ENCODE data around the gene ADARB1.
"Not testable (repeated sequence)": the region's sequence is repeated elsewhere in the genome, so short reads cannot be mapped to it uniquely, and the experiment has no call there.

The ADARB1 gene

DNA sequence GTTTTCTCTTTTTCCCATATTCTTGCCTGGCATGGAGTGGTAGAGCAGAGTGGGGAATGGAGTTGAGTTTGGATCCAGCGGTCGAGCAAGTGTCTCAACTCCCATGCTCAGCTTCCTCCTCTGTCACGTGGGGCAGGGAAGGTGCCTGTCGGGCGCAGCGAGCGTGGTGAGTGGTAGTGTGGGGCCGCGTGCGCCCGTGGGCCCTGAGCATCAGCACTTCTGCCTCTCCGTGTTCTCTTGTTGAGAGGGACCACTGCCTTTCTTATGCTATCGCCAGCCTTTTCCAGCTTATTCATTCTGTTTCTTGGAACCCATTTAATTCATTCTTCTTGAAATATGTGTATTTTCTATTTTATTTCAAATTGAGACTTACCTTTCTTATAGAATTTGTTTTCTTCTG is 65.1 kb downstream of the ADARB1 start:
- no peak for DNase-seq

DNA sequence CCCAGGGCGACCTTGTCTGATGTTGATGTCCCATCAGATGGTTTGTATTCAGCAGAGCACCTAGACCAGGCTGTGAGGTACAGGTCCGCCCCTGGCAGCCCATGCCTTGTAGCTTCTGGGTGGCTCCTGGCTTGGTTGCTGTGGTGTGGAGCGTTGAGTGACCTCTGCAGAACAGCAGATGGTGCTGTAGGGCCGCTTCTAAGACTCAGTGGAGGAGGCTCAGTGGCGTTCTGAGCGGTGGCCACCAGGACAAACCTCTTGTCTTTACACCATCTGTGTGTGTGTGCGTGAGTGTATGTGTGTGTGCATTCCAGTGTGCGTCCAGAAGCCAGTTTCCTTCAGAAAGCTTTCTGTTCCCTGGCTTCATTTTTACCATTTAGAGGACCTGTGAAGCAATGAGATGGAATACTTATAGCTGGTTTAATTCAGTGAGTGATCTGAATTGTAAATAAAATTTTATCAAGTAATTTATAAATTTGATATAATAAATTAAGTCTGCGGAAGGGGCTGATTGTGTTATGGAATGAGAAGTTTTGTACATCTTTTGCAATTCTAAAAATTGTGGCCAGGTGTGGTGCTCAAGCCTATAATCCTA is 66.1 kb downstream of the ADARB1 start:
- peak; percentile 83 for DNase-seq

DNA sequence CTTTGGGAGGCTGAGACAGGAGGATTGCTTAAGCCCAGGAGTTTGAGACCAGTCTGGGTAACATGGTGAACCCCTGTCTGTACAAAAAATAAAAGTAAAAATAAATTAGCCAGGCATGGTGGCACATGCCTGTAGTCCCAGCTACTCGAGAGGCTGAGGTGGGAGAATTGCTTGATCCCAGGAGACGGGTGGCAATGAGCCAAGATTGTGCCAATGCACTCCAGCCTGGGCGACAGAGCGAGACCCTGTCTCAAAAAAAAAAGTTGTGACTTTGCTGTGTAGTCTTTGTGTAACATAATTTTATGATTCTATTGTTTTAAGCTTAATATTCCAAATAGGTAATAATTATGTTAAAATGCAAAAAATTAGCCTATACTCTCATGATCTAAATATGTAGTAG is 66.6 kb downstream of the ADARB1 start:
- DNase-seq = not testable (repeated sequence)

DNA sequence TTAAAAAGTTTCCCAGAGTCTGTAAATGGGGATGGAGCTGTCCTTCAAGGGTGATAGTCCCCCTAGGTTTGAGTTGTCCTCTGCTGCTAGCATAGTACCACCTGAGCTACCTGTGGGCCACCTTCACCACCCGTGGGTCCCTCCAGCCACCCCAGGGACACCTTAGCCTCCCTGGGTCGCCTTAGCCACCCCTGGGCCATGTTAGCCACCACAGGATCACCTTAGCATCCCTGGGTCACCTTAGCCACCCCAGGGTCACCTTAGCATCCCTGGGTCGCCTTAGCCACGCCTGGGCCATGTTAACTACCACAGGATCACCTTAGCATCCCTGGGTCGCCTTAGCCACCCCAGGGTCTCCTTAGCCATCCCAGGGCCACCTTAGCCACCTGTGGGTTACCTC is 67.1 kb downstream of the ADARB1 start:
- no peak for DNase-seq

- no peak for DNase-seq
Observed at GRCh38 chr21:45142469-45143308, 68.3 kb downstream of the ADARB1 start.

GRCh38 chr21:45143855-45144254 is 69.5 kb downstream of the ADARB1 start:
- DNase-seq = no peak

DNA sequence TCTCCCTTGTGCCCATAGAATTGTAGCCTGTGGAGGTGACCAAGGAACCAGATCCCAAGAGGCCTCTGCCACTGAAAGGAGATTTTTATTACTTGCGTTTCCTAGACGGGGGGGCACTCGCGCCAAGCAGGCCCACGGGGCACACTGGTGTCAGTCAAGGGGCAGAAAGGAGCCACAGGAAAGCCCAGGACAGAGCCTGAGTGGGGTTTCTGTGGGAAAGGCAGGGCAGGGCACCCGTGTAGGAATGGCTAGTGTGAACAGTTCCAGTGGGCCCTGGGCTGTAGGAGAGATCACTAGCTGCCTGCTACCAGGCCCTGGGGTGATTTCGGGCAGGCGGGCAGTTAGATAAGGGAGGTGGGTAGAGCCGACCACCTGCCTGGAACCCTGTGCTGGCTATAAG is 70.8 kb downstream of the ADARB1 start:
- no peak for DNase-seq

DNA sequence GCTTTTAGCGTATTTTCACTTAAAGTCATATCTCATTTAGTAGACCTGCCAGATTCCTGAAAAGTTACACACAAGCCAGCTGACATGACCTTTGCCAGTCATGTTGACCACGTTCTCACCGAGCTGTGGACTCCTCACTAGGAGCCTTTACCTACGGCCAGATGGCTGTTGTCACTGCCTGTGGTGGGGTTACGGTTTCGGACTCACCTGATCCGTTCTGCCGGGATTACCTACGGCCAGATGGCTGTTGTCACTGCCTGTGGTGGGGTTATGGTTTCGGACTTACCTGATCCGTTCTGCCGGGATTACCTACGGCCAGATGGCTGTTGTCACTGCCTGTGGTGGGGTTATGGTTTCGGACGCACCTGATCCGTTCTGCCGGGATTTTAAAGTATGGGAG is 71.5 kb downstream of the ADARB1 start:
- not testable (repeated sequence) for DNase-seq

DNA sequence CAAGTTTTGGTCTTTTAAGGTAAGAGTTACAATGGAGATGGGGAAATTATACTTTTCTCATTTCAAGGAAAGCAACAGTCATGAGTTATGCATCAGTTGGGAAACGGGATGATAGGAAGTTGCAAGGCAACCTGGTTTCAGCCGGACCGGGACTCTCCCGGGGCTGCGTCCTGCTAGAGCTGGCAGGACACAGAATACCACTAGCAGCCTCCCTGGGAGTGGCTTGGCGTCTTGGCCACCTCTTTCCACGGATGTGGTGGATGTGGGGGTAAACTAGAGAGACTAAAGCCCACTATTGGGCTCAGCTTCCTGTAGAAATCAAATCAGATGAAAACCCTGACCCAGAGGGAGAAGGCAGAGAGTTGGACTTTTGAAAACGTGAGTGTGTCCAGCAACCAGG is 71.9 kb downstream of the ADARB1 start:
- DNase-seq = no peak

- DNase-seq = no peak
Observed at GRCh38 chr21:45146801-45147200, 72.4 kb downstream of the ADARB1 start.

- DNase-seq = no peak
Observed at GRCh38 chr21:45147473-45148315, 73.3 kb downstream of the ADARB1 start.

DNA sequence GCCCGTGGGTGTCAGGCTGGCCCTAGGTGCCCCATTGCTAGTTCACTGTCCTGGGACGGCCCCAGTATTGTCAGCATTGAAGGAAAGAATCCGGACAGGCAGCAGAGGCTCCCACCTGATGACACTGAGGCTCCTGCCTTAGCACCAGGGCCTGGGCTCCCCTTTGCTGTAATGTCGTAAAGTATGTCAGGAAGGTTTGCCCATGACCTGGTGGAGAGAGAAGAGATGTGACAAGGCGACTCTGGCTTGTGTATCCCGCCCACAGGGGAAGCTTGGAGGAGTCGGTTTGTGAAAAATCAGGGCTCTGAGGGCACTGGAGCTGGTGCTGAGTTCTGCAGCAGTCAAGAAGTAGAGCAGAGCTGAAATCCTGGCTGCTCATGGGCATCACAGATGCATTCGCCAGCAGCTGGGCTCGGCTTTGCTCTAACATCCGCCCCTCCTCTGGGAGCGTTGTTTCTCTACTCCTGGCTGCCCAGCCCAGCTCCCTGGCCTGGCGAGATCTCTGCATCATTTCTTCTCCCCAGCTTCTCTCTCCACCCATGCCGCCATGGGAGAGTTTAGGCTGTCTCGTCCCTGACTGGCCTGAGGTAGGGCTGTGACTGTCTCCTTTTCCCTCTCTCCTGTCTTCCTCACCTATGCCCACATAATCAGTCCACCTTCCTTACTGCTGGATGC is 74.1 kb downstream of the ADARB1 start:
- DNase-seq = no peak

- DNase-seq = no peak
Observed at GRCh38 chr21:45149021-45149420, 74.6 kb downstream of the ADARB1 start.

GRCh38 chr21:45150638-45151131 is 76.3 kb downstream of the ADARB1 start:
- DNase-seq = no peak

DNA sequence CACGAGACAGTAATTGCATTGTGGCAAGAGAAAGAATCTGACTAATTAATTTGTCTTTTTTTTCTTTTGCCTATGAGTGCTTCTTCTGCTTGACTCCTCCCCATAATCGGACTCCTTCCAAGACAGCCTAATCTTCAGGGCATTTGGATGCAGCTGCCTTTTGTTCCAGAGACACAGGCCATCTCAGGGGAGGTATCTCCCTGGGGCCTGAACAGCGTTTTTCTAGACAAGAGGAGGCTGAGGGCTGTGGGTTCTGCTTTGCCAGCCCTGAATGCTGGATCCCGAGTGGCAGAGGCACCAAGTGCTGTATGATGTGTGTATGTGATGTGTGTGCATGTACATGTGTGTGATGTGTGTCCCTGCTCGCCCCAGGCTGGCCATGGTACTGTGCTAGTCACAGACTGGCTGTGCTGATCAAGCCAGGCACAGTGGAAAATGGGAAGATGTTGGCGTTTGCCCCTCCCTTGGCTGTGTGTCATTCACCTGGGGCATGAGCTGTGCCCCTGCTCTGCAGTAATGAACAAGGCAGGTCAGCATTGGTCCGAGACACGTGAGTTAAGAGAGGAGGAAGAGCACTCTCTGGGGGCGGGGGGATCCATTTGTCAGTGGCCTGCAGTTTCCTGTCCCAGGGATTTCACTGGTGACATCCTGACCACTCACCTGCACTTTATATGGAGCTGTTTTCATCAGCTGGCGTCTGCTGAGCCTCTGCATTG is 77.2 kb downstream of the ADARB1 start:
- no peak for DNase-seq

- no peak for DNase-seq
Observed at GRCh38 chr21:45152265-45152746, 77.9 kb downstream of the ADARB1 start.

DNA sequence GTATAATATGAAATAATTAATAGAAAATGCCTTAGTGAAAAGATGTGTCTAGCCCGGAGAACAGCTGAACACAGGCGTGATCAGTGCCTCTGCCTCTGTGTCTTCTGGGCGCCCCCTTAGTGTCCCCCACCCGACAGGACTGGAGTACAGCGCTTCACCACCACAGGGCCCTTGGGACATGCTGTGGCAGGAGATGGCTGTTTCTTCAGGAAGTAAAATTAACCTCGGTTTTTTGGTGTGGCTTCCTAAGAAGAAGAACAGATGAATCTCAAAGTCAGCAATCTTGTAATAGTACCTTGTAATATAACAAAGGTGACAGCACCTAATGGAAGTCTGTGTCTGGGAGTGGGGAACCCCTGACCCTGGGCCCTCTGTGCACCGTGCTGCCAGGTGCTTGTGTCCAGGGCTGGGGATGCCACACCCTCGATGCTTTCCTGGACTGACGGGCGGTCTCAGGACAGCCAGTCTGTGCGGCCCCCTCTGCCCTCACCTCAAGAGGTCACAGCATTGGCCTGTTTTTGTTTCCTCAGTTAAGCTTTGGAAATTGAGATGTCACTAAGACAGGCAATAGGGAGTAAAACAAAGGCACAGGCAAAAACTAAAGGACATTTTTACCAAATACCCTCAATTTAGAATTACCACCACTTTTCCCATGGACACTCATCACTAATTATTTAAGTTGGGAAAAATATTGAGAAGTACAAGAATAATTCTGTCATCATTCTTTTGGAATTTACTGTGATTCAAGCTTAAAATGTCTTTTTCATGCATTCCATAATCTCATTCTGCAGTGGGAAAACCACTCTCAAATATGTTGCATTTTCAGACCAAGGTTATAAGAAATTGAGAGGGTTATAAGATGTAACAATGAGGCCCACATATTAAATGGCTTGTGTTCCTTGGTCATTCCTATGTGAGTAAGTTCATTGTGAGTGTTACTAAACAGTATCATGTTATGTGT is 79.3 kb downstream of the ADARB1 start:
- DNase-seq = no peak

DNA sequence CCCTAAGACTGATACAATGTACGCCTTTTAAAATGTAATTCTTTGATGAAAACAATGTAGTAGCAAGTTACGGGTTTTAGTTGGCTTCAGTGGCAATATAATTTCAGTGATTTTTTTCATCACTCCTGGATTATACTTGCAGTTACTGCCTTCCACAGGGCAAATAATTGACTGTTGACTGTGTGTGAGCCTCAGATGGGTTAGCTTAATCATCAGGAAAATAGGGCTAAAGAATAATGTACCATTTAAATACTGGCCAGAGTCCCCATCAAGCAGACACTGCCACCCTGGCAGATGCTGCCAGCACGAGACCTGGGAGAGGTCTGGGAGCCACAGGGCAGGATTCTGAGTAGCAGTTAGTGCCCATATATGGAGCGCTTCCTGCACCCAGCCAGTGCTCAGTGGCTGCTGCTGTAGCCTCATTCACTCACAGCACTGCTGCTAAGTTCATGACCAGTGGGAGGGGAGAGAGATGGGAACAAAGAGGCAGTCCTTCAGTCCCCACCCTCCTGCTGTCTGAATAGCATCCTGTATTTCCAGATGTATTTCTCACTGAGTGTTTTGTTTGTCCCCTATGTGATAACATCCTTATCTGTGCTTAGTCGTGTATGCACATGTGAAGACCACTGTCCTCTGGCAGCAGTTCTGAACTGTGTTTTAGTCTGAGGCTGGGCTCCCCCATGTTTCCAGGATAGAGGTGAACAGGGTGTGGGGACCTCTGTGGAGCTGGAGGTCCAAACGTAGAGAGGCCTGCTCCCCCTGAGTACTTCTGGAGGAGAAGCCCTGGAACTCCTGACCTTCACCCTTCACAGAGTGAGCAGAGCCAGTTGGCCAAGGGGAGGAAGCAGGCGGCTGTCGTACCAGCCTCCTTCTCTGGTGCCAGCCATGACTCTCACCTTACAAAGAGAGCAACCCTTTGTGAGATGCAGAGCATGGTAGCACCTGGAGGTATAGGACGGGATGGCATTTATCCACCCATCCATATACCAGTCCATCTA is 80.4 kb downstream of the ADARB1 start:
- peak; percentile 19 for DNase-seq

GRCh38 chr21:45155910-45156309 is 81.5 kb downstream of the ADARB1 start:
- DNase-seq = no peak

GRCh38 chr21:45156459-45156858 is 82.1 kb downstream of the ADARB1 start:
- DNase-seq = no peak

Measured in NCI-H1092 treated with DMSO at 0.1 percent for 48 hours (cell line).